SKM-1 (cell line): ENCODE data around the gene GRIK4.
"Not testable (repeated sequence)": the region's sequence is repeated elsewhere in the genome, so short reads cannot be mapped to it uniquely, and the experiment has no call there.

Experiments used
- DNase-seq: peaks from one replicate; lab custom pipeline; 2025; ENCODE audit not compliant: unreplicated experiment; lab: John Stamatoyannopoulos, UW

GRIK4 gene

DNA sequence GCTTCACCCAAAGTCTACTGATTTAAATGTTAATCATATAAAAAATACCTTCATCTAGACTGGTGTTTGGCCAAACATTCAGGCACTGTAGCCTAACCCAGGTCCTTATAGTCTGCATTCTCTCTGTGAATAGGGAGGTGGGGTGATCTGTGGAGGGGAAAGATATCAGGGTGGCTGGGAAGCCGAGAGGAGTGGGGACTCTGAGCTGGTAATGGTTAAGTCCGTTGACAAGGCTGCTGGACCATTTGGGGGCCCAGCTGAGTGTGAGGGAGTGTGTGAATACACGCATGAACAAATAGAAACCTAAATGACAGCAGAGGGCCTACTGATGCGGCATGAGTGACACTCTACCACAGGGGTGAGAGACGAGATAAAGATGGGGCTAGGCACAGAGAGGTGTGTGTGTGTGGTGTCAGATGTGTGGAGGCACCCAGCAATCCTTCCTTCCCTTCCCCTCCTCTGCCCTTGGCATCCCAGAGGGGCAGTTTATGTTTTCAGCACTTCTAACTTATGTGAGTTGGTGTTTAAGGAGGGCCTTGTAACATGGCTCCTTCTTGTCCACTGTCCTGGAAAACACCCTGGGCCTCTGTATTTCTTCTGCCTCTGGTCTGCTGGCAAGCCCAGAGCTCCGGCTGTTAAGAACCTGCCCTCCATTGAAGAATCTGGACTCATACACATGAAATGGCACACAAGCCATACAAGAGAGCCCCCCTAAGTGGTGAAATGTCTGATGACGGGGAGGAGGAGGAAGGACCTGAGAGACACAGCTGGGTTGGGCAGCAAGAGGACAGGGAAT, 263.2 kb downstream of the GRIK4 start:
- DNase-seq, result no peak

DNA sequence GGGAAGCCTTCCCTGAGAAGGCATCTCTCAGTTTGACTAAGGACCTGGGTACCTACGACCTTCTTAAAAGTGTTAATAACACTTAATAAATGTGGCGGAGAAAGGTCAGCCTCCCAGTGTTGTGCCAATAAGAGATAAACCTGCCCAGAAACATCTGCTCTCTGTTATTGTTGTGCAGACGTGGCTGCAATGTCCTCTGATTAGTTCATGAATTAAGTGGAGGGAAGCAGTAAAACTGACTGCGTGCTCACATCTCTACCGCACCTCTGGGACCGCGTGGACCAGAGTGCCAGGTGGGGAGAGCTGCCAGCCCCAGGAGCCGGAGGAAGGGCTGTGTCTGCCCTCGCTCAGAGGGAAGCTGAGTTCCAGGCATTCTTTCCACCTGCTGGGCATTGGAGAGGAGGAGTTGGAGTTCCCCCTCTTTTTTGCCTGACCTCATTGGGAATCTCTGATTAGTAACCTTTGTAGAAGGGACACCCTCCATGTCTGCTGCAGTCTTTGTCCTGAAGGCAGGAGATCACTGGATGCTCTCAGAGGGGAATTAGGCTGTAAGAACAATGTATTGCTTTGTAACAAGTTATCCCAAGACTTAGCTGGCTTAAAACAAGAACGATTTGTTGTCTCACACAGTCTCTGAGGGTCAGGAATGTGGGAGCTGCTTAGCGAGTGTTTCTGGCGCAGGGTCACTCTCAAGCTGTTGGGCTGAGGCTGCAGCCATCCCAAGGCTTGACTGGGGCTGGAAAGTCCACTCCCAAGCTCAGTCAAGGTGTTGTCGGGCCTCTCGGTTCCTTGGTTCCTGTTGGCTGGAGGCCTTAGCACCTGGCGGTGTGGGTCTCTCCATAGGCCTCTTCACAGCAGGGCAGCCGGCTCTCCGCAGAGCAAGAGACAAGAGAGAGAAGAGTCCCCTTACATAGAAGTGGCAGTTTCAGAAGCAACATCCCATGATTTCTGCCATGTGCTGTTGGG, 264.7 kb downstream of the GRIK4 start:
- no peak for DNase-seq

DNA sequence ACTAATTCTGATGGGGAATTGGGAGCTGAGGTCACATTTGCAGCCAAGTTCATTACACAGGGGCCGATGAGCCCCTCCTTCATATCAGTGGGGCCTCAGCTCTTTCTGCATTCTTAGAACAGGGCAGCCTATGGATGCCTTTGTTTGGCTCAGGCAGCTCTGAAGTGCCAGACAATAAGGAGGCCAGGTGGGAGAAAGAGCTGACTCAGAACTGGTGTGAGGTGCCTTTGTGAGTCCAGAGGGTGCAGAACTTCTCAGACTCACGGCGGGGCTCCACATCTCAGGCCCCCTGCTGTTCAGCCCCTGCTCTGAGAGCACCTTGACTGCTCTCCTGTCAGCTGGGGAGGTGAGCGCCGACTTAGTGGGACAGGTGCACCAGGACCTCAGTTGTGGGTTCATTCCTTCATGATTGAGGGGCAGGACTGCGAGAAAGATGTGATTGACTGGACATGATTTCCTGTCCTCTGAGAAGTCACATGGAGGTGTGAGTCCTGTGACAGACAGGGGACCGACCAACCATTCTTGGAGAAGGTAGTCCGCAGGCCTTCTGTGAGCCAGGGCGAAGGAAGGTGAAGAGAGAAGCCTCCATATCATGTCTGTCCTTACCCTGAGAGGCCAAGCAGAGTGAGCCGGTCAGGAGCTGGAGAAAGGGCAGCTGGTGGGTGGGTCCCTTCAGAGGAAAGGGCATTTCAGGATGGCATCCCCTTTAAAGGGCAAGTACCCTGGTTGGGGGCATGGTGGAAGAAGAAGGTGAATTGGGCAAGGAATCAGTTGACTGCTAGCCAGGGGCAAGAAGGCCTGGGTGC, 267.3 kb downstream of the GRIK4 start:
- no peak for DNase-seq

DNA sequence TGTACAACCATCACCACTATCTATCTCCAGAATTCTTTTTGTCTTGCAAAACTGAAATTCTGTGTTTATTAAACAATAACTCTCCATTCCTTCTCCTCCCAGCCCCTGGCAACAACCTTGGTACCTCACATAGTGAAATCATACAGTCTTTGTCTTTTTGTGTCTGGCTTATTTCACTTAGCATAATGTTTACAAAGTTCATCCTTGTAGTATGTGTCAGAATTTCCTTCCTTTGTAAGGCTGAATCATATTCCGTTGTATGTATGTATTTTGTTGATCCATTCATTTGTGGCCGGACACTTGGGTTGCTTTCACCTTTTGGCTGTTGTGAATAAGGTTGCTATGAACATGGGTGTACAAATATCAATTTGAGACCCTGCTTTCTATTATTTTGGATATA, 268.7 kb downstream of the GRIK4 start:
- no peak for DNase-seq

DNA sequence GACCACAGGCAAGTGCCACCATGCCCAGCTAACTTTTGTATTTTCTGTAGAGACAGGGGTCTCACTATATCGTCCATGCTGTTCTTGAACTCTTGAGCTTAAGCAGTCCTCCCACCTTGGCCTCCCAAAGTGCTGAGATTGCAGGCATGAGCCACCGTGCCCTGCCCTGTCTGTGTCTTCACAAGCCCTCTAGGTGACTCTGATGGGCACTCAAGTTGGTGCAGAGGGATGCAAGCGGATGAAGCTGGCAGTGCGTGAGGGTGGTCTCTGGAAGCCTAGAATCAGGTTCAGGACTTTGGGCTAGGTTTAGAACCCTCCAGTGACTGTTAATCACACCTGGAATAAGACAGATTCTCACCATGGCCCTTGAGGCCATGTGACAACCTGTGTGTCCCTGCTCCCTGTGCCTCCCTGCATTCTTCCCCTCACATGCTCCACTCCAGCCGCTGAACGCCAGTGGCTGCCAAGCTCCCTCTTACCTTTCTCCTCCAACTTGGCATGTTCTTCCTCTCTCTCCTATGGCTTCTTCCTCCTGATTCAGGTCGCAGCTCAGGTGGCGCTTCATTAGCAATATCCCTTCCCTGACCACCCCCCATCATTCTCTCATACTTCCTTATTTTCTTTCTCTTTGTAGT, 270.1 kb downstream of the GRIK4 start:
- no peak for DNase-seq

DNA sequence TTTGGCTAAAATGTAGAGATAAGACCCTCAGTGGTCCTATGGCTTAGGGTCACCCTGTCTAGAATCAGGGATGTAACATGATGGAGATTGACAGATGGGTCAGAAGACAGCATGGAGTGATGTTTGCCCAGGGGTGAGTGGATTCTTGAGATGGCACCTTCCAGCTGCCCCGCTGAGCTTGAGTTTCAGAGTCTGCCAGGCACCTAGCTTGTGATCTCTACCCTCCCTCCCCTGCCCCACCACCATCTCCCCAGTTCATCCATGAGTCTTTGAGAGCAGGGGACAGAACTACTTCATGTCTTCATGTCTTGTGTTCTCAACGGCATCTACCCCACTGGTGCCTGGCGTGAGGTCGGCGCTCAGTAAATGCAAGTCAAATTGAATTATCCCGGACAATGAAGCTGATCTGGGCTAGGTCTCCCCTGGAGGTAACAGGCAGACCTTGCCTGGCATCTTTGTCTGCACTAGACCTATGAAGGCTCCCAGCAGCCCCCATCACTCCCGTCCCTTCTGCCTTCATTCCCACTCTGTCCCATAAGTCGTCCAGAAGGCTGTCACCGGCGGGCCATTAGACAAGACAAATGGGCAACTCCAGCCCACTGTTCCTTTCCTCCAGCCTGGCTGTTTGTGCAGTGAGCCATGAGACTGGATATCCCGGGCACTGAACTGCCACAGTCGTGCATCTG, 273.2 kb downstream of the GRIK4 start:
- DNase-seq, result no peak

DNA sequence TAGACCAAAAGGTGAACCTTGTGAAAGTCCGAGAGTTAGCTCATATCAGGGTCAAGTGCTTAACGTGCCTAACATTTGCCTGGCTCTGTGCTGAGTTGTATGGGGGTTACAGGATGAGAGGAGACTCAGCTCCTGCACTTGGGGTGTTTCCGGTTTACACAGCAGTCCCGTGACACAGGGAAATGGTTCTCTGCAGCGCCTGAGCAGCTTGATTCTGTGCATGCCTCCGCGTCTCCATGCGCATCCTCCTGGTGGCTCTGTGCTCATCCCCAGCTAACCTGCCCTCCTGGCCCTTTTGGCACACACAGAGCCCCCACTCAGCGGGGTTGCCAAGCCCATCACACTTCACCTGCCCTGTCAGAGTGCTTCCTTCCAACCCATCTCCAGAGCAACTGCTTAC, 274.0 kb downstream of the GRIK4 start:
- no peak for DNase-seq

DNA sequence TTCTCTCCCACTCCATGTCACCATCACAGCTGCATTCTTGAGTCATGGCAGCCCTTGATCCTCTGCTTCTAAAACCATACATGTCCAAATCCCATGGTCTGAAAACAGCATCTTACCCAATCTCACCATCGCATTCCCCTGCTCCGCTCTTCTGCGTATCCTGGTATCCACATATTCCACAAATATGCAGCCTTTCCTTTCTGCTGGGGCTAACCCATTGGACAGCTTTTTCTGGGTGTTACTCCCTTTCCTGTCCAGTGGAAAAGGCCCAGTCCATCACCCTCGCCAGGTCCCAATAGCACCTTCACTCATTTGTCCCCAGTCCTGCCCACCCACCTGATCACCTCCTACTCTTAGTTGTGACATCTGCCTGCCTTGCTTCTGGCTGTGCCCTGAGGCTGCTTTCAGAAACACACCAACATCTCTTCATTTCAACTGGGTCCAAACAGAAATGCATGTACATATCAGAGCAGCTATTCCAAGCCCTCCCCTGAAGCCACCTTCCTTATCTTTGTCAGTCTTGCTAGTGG, 274.7 kb downstream of the GRIK4 start:
- no peak for DNase-seq

DNA sequence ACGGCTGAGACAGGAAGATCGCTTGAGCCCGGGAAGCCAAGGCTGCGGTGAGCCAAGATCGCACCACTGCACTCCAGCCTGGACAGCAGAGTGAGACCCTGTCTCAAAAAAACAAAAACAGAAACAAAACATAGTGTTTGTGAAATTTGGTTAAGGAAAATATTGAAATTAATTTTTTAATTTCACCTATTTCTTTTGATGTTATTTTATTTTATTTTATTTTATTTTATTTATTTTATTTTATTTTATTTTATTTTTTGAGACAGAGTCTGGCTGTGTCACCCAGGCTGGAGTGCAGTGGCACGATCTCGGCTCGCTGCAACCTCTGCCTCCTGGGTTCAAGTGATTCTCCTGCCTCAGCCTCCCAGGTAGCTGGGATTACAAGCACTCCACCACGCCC, 275.7 kb downstream of the GRIK4 start:
- DNase-seq, result not testable (repeated sequence)

DNA sequence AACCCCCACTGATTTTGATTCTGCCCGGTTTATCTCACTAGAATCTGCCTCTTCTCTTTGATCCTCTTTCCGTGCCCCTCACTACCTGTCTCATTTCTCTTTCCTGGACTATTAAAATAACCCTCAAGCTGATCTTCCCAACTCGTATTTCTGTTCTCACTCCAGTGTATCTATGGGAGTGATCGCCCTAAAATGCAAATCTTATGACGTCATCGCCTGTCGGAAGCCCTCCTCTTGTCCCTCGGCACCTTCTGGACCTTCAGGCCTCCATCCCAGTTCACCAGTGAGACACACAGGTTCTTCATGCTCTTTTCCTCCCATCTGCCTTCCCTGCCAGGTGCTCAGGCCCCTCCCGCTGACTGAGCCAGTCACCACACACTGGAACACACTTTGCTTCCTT, 277.8 kb downstream of the GRIK4 start:
- no peak for DNase-seq

DNA sequence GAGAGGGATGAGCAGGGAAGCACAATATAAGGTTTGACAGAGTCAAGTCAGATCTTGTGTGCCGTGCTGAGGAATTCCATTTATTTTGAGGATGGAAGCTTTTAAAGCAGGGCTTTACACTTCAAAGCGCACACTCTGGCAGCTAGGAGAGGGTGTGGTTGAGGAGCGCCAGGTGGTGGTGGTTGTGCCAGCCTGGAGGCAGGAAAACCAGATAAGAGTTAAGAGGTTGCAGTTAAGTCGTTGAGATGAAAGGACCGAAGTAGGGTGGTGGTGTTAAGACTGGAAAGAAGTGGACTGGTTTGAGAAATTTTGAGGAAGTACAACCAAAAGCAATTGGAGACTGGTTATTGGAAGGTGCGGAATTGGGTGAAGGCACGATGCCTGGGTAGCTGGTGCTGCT, 280.8 kb downstream of the GRIK4 start:
- no peak for DNase-seq

DNA sequence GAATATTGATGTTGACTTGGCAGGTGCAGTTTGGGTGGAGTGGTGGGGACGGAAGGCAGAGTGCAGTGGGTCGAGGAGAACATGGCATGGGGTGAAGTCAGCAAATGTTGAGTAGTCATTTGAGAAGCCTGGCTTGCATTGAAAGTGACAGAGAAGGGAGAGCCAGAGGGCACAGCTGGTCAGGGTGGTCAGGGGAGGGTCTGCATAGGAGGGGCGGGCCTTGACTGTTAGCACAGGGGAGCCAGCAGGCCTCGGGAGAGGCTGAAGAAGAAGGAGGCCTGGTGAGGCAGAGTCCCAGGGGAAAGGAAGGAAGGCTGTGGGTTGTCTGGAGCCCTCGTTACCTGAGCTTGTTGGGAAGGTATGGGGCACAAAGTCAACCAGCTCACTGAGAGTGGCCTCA, 281.6 kb downstream of the GRIK4 start:
- DNase-seq, result no peak

DNA sequence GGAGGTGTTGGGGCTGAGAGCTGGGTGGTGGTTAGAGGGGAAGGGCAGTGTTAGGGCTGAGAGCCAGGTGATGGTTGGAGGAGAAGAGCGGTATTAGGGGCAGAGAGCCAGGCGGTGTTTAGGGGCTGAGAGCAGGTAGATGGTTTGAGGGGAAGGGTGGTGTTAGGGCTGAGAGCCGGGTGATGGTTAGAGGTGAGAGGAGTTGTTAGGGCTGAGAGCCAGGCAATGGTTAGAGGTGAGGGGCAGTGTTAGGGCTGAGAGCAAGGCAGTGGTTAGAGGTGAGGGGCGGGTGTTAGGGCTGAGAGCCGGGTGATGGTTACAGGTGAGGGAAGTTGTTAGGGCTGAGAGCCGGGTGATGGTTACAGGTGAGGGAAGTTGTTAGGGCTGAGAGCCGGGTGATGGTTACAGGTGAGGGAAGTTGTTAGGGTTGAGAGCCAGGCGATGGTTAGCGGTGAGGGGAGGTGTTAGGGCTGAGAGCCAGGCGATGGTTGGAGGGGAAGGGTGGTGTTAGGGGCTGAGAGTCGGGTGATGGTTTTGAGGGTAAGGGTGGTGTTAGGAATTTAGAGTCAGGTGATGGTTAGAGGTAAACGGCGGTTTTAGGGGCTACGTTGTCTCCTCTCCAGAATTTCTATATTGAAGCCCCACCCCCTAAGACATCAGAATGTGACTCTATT, 282.4 kb downstream of the GRIK4 start:
- DNase-seq, result no peak

DNA sequence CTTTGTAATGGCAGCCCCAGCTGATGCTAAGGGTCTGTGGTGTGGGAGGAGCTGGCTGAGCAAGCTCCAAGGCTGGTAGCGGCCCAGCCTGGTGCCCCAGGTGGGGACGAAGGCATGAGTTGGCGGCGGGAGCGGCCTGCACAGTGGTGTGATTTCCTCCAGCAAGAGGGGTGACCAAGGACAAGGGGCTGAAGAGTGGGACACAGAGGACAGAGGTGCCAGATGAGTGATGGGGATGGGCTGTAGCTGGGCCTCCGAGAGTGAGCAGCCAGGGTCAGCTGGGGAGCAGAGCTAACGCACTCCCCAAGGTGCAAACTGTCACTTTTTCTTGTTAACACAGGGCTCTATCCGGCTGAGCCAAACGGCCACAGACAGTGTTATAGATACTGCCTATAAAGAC, 283.2 kb downstream of the GRIK4 start:
- no peak for DNase-seq

DNA sequence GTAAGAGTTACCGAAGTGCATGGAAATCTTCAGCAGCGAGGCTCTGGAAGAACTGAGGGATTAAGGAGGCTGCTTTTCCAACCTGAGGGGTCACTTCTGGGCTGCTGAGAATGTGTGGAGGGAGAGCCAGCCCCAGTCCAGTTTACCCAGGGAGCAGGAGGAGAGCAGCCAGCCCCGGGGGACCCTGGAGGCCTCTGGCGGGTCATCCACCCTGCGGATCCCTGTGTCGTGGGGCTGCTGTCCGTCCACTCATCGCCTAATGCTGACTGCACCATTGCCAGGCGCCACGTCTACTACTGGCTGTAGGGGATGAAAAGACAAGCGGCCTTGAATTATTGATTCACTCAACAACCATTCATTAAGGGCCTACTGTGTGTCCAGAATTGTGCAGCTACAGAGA, 283.6 kb downstream of the GRIK4 start:
- no peak for DNase-seq

DNA sequence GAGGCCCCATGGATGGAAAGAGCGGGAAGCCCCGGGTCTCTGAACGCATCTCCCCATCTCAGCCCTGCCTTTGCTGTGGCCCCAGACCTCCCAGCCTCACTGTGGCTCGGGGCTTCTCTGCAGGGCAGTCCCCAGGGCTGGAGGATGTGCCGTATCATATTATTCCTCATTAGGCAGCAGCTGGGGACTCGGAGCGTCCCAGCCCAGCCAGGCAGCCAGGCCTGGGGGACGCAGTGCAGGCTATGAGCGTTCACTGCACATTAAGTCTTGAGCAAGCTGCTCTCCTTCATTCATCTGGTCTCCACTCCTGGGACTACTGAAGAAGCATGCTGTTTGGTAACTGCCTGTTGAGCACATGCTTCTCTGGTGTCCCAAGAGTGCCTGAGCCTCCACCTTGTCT, 285.6 kb downstream of the GRIK4 start:
- DNase-seq, result no peak

DNA sequence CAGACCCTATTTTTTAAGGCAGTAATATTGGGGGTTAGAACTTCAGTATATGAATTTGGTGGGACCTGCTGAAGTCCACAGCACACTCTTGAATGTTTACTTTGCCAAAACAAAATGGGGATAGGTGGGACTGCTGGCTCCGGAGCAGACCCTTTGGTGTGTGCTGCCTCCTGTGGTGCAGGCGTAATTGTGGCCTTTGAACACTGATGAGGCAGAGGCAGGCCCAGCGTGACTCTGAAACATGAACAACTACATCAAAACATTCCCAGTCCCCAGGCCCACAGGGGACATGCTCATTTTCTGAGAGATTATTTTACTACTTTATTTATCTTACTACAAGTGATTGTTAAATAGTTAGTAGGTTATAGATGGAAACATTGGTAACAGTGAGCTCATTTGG, 287.3 kb downstream of the GRIK4 start:
- DNase-seq, result no peak

DNA sequence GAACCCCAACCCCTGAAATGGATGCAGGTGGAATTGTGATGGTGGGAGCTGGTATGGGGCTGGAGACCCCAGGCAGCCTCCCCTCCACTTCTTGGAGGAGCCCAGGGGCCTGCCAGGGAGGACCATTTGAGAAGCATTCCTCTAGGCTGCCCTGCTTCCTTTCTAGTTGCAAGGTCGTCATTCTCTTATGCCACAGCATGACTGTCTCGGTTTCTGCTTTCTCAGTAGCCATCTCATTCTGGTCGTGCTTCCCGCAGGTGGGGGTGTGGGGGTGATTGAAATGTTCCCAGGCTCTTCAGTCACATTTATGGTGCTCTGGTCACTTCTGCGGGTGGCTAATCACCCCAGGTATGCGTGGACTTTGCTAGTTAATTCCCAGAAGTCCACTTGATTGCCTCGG, 288.7 kb downstream of the GRIK4 start:
- DNase-seq, result no peak
